A549 (cell line): ENCODE results near the gene SEMA4D. TPM values are rescaled to one million over a fixed set of nuclear protein-coding genes. Genes with fewer than 3 reads are reported as not detected.

ENCODE experiments used
- ATAC-seq, 2 experiments: fragments of 200-7000 bp in 1 of 2; fragments of >200 bp in 1 of 2; cut with Nextera tagmentation in 1 of 2; cut with Tn5 transposase in 1 of 2; 3 replicates each; pipeline versions ENCODE4 v1.8.0 to v1.9.1; 2018 to 2020; ENCODE audit warnings: mild to moderate bottlenecking in 1 of 2, moderate library complexity in 1 of 2
- CTCF ChIA-PET: fragments of 300-600 bp; sonication (Branson Sonifier 250); formaldehyde crosslinking; extraction: SDS; loops from one replicate; lab custom pipeline; 2021; ENCODE audit warnings: antibody characterized with exemption, inconsistent platforms; lab: Yijun Ruan, JAX
- POLR2A ChIA-PET: fragments of 350-600 bp; formaldehyde crosslinking; extraction: SDS; loops from one replicate; lab custom pipeline; 2021; ENCODE audit warnings: antibody characterized with exemption, inconsistent platforms; lab: Yijun Ruan, JAX
- DNase-seq, 2 experiments: peaks; one replicate each; pipeline versions ENCODE4 v3.0.0 to v3.0.0-alpha.2; 2011 to 2016; ENCODE audit warnings: low read depth in 1 of 2, low spot score in 1 of 2
- FAIRE-seq: peaks from 2 replicates; lab custom pipeline; 2011; peaks lifted over from hg19 to GRCh38; lab: Jason Lieb, UNC
- H3K27ac ChIP-seq, 2 experiments: fragments of >200 bp; sonication (Bioruptor Twin); formaldehyde crosslinking; 3 replicates each; pipeline ENCODE4 v1.5.1; 2016 to 2017
- H3K4me1 ChIP-seq: fragments of >200 bp; sonication (Bioruptor Twin); formaldehyde crosslinking; 3 replicates; pipeline ENCODE4 v1.6.1; 2016
- H3K4me2 ChIP-seq: fragments of >200 bp; sonication (Bioruptor Twin); formaldehyde crosslinking; 3 replicates; pipeline ENCODE4 v1.6.1; 2016
- H3K4me3 ChIP-seq: fragments of >200 bp; sonication (Bioruptor Twin); formaldehyde crosslinking; 3 replicates; pipeline ENCODE4 v1.5.1; 2016
- H3K9me3 ChIP-seq: fragments of >200 bp; sonication (Bioruptor Twin); formaldehyde crosslinking; 3 replicates; pipeline ENCODE4 v1.6.1; 2016
- ATOH8 ChIP-seq: fragments of 250-450 bp; sonication (Bioruptor Pico); IDR thresholded peaks from 2 replicates; pipeline ENCODE4 v1.5.0; 2020; ENCODE audit warnings: low read depth, mild to moderate bottlenecking, moderate library complexity
- CBX2 ChIP-seq: fragments of 200-600 bp; sonication (generic); IDR thresholded peaks from 2 replicates; pipeline ENCODE4 v1.6.1; 2016; ENCODE audit warnings: low read depth, mild to moderate bottlenecking, borderline replicate concordance
- CEBPB ChIP-seq, 2 experiments: fragments of >200 bp in 1 of 2; sonication (Bioruptor Twin) in 1 of 2; formaldehyde crosslinking in 1 of 2; IDR thresholded peaks; 2 replicates each; pipeline ENCODE4 v1.6.1; 2012 to 2016
- CHD2 ChIP-seq: fragments of 150-350 bp; IDR thresholded peaks from 2 replicates; pipeline ENCODE4 v1.6.1; 2014; ENCODE audit warnings: low read length; ENCODE audit not compliant: partially characterized antibody
- CHD4 ChIP-seq: fragments of 200-600 bp; sonication (generic); IDR thresholded peaks from 2 replicates; pipeline ENCODE4 v1.6.1; 2016; ENCODE audit warnings: antibody characterized with exemption, mild to moderate bottlenecking, borderline replicate concordance
- E2F6 ChIP-seq: IDR thresholded peaks from 2 replicates; pipeline ENCODE4 v1.6.1; 2012; ENCODE audit warnings: low read depth, borderline replicate concordance
- FOSL2 ChIP-seq, 2 experiments: fragments of 450-650 bp in 1 of 2; fragments of >200 bp in 1 of 2; sonication (Bioruptor Twin) in 1 of 2; formaldehyde crosslinking; IDR thresholded peaks; 2 replicates each; pipeline versions ENCODE4 v1.5.0 to v1.6.1; 2016 to 2020; ENCODE audit warnings: mild to moderate bottlenecking in 1 of 2, moderate library complexity in 1 of 2
- FOXS1 ChIP-seq: fragments of 250-450 bp; sonication (Bioruptor Pico); IDR thresholded peaks from 2 replicates; pipeline ENCODE4 v1.5.0; 2020; ENCODE audit warnings: mild to moderate bottlenecking, moderate library complexity
- HEYL ChIP-seq: fragments of 250-450 bp; sonication (Bioruptor Pico); IDR thresholded peaks from 2 replicates; pipeline ENCODE4 v1.8.0; 2021; ENCODE audit warnings: mild to moderate bottlenecking, moderate library complexity
- HOXB13 ChIP-seq: fragments of 250-450 bp; sonication (Bioruptor Pico); IDR thresholded peaks from 2 replicates; pipeline ENCODE4 v1.5.0; 2020; ENCODE audit warnings: low read depth, mild to moderate bottlenecking, moderate library complexity
- HOXB5 ChIP-seq: fragments of 250-450 bp; sonication (Bioruptor Pico); IDR thresholded peaks from 2 replicates; pipeline ENCODE4 v1.5.0; 2020; ENCODE audit warnings: mild to moderate bottlenecking, moderate library complexity
- JUN ChIP-seq, 2 experiments: fragments of >200 bp; sonication (Bioruptor Twin); formaldehyde crosslinking; IDR thresholded peaks; 2 replicates in 1 of 2; 3 replicates in 1 of 2; pipeline ENCODE4 v1.6.1; 2016 to 2017
- NR3C1 ChIP-seq: fragments of >200 bp; sonication (Bioruptor Twin); formaldehyde crosslinking; IDR thresholded peaks from 3 replicates; pipeline ENCODE4 v1.6.1; 2017
- PHF8 ChIP-seq: fragments of 200-600 bp; sonication (generic); IDR thresholded peaks from 2 replicates; pipeline ENCODE4 v1.6.1; 2016; ENCODE audit warnings: low read depth, mild to moderate bottlenecking, antibody characterized with exemption, moderate library complexity, borderline replicate concordance
- POLR2AphosphoS2 ChIP-seq: conservative IDR thresholded peaks from 2 replicates; pipeline ENCODE4 v1.6.1; 2012; ENCODE audit warnings: low read length, improper control_type of control experiment, inconsistent platforms
- RAD21 ChIP-seq, 2 experiments: fragments of >200 bp in 1 of 2; sonication (Bioruptor Twin) in 1 of 2; formaldehyde crosslinking in 1 of 2; IDR thresholded peaks in 1 of 2; conservative IDR thresholded peaks in 1 of 2; 2 replicates in 1 of 2; 3 replicates in 1 of 2; pipeline ENCODE4 v1.6.1; 2012 to 2018; ENCODE audit warnings: inconsistent platforms in 1 of 2
- RARB ChIP-seq: fragments of 250-450 bp; sonication (Bioruptor Pico); IDR thresholded peaks from 2 replicates; pipeline ENCODE4 v1.8.0; 2021; ENCODE audit warnings: mild to moderate bottlenecking, moderate library complexity
- REST ChIP-seq: fragments of 200-600 bp; sonication (generic); IDR thresholded peaks from 2 replicates; pipeline ENCODE4 v1.6.1; 2016; ENCODE audit warnings: antibody characterized with exemption, mild to moderate bottlenecking, moderate library complexity
- RFX5 ChIP-seq: fragments of 450-650 bp; IDR thresholded peaks from 2 replicates; pipeline ENCODE4 v1.7.1; 2014; ENCODE audit warnings: antibody characterized with exemption, mild to moderate bottlenecking, moderate library complexity
- RNF2 ChIP-seq: fragments of 200-600 bp; sonication (generic); IDR thresholded peaks from 2 replicates; pipeline ENCODE4 v1.6.1; 2016; ENCODE audit warnings: low read depth, mild to moderate bottlenecking, antibody characterized with exemption, moderate library complexity, borderline replicate concordance
- SMC3 ChIP-seq: fragments of >200 bp; sonication (Bioruptor Twin); formaldehyde crosslinking; IDR thresholded peaks from 3 replicates; pipeline ENCODE4 v1.6.1; 2018; ENCODE audit warnings: inconsistent platforms
- ZC3H11A ChIP-seq: fragments of 450-650 bp; IDR thresholded peaks from 2 replicates; pipeline ENCODE4 v1.6.1; 2014; ENCODE audit warnings: antibody characterized with exemption, mild to moderate bottlenecking
- ZSCAN20 ChIP-seq: fragments of 250-450 bp; sonication (Bioruptor Pico); IDR thresholded peaks from 2 replicates; pipeline ENCODE4 v1.8.0; 2022; ENCODE audit warnings: mild to moderate bottlenecking, moderate library complexity
- WGBS: methylation state at CpG from one replicate; pipeline ENCODE4 v1.1.6; 2017; ENCODE audit errors: missing lambda C conversion rate; 5-methylcytosine and 5-hydroxymethylcytosine counted together
- polyA plus RNA-seq, 4 experiments: library from polyadenylated mRNA; depleted of rRNA in 3 of 4; stranded (reverse); fragments of >200 nt; fragmentation: RNase III in 1 of 4; extraction: RNeasy Plus Mini Kit Qiagen cat#74134 plus additional on column Dnase treatment in 1 of 4; gene quantifications; 2 replicates in 3 of 4; 3 replicates in 1 of 4; pipeline ENCODE4 v1.2.3, GENCODE V29; 2011 to 2017
- TF ChIP-seq, protein P1 (sequence below): IDR thresholded peaks from 2 replicates; pipeline ENCODE4 v1.6.1; 2012
- TF ChIP-seq, protein P2 (sequence below): fragments of 450-650 bp; IDR thresholded peaks from 2 replicates; pipeline ENCODE4 v1.6.1; 2014; ENCODE audit warnings: antibody characterized with exemption

SEMA4D gene
- polyA plus RNA-seq, 2 of the 4 experiments (the other 2 are of a cell fraction): 5.3 to 7.2 TPM

GRCh38 chr9:89433826-89434225 is 64.1 kb downstream of the SEMA4D start:
- ChIA-PET CTCF (no interaction called here), POLR2A (no interaction called here)
- FAIRE-seq: no peak
- DNase-seq: no peak
- Histone ChIP-seq H3K4me1 (peaks cover 13% of the 10 kb centered on the region; the same call in 2 of the 3 replicates), H3K4me3 (no peak overlapping the region), H3K27ac (no peak overlapping the region), H3K9me3 (no peaks in the 10 kb centered on the region), H3K4me2 (no peak overlapping the region)
- whole genome bisulfite sequencing: 91% methylated on average over 8 of the region's 11 CpGs
- no peak for ATAC-seq
- TF ChIP-seq, protein P1, sequence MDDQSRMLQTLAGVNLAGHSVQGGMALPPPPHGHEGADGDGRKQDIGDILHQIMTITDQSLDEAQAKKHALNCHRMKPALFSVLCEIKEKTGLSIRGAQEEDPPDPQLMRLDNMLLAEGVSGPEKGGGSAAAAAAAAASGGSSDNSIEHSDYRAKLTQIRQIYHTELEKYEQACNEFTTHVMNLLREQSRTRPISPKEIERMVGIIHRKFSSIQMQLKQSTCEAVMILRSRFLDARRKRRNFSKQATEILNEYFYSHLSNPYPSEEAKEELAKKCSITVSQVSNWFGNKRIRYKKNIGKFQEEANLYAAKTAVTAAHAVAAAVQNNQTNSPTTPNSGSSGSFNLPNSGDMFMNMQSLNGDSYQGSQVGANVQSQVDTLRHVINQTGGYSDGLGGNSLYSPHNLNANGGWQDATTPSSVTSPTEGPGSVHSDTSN: no peak
- TF ChIP-seq JUN (IDR thresholded peaks at IDR 0.05) (no peak), RNF2 (no peak), HOXB13 (no peak), REST (no peak), CEBPB (IDR thresholded peaks at IDR 0.05) (no peak), RFX5 (no peak), HEYL (CRISPR knock-in tag) (no peak), PHF8 (no peak), SMC3 (no peak), NR3C1 (no peak), CHD2 (no peak), HOXB5 (CRISPR knock-in tag) (no peak), FOSL2 (IDR thresholded peaks at IDR 0.05) (no peak), FOSL2 (CRISPR knock-in tag; IDR thresholded peaks at IDR 0.05) (no peak), CBX2 (no peak), E2F6 (no peak), RARB (no peak)

DNA sequence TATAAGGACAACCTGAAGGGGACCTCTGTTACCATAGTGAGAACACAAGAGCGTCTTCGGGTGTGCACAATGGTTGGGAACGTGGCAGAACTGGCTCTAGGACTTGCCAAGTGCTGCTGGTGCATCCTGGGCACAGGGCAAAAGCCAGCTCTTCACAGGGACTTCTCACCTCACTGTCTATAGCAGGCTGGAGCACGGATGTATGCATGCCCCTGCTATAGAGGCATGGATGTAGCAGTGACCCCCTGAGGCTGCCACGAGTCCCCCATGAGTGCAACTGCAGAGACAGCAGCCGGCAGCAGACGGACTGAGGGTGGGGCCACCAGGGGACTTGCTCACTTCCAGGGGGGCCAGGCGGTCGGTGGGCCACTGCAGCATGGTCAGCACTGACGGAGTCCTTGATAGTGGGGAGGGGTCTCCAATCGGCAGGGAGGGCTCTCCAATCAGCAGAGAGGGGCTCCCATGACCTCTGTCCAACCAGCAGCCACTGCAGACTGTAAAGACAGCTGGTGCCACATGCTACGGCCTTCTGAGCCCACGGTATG is 64.9 kb downstream of the SEMA4D start:
- WGBS: 83% methylated on average over 11 of the region's 13 CpGs
- no peak for TF ChIP-seq REST
- no peak for TF ChIP-seq ZC3H11A
- TF ChIP-seq CEBPB (IDR thresholded peaks at IDR 0.05): no peak
- TF ChIP-seq FOXS1: no peak
- no peak for TF ChIP-seq CHD4
- TF ChIP-seq RAD21 (conservative IDR thresholded peaks at IDR 0.05 in 1 of 2, IDR thresholded peaks at IDR 0.05 in 1 of 2): no peak
- TF ChIP-seq ZSCAN20 (CRISPR knock-in tag): no peak
- TF ChIP-seq, protein P1: no peak
- TF ChIP-seq, protein P2, sequence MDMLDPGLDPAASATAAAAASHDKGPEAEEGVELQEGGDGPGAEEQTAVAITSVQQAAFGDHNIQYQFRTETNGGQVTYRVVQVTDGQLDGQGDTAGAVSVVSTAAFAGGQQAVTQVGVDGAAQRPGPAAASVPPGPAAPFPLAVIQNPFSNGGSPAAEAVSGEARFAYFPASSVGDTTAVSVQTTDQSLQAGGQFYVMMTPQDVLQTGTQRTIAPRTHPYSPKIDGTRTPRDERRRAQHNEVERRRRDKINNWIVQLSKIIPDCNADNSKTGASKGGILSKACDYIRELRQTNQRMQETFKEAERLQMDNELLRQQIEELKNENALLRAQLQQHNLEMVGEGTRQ: no peak
- TF ChIP-seq SMC3: no peak
- no peak for TF ChIP-seq ATOH8 (CRISPR knock-in tag)
- no peak for TF ChIP-seq POLR2AphosphoS2

More for the DNA sequence above, 64.9 kb downstream of the SEMA4D start:
- ATAC-seq: no peak
- Histone ChIP-seq H3K27ac (no peak overlapping the region), H3K4me1 (peaks cover 13% of the 10 kb centered on the region; the same call in 2 of the 3 replicates), H3K4me3 (no peak overlapping the region), H3K4me2 (no peak overlapping the region), H3K9me3 (no peaks in the 10 kb centered on the region)
- no peak for FAIRE-seq
- DNase-seq: no peak
- CTCF ChIA-PET: no interaction called here
- POLR2A ChIA-PET: no interaction called here
